Measurements from ENCODE around the gene NEURL4. TPM values are rescaled to one million over a fixed set of nuclear protein-coding genes. Genes with fewer than 3 reads are reported as not detected.
"Not testable (repeated sequence)": the region's sequence is repeated elsewhere in the genome, so short reads cannot be mapped to it uniquely, and the experiment has no call there.

NEURL4 gene
- total RNA-seq, 2 experiments from 2014 or later, result 22.5 to 29.1 TPM

DNA sequence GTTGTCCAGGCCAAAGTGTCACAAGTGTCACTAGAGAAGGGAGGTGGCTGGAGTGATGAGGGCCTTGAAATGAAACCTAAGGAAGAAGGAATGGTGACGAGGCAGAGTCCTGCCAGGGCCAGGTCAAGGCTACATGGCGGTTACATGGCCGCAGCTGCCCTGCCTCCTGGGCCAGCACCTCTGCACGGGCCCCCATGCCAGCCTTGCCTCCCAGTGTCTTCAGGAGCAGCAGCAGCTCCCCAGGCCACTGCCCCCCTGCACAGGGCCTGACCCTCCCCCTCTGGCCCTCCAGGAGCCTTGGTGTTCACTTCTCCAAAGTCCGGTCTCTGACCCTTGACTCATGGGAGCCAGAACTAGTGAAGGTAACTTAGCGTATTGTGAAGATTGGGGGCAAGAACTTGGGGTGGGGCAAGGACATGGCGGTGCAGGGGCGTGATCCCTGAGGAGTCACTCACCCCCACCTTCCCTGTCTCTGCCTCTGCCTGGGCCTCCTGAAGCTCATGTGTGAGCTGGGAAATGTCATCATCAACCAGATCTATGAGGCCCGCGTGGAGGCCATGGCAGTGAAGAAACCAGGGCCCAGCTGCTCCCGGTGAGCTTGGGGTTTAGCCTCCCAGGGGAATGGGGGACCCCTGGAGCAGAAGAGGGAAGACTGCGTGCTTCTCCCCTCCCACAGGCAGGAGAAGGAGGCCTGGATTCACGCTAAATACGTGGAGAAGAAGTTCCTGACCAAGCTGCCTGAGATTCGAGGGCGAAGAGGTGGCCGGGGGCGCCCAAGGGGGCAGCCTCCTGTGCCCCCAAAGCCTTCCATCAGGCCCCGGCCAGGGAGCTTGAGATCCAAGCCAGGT, 18.7 kb upstream of the NEURL4 start:
- CTCF ChIA-PET, result interaction anchor here (0.5 to 4.1 kb wide), 9 partner anchors 9 to 131 kb away, joined by 3 to 18 read pairs (median 3); partner anchors contain the start of genes ACAP1 and NEURL4
- Mint-ChIP-seq H3K4me3 (no peak overlapping the region), H3K9me3 (ENCODE audit: low read depth) (no peaks in the 10 kb centered on the region), H3K27ac (no peak overlapping the region), H3K27me3 (no peaks in the 10 kb centered on the region), H3K36me3 (ENCODE audit: low read depth) (peaks cover 53% of the 10 kb centered on the region), H3K4me1 (peaks cover 37% of the 10 kb centered on the region)
- intact Hi-C loops (cut with DNase I, micrococcal nuclease), result no loop called here
- POLR2A ChIA-PET, result interaction anchor here (0.7 kb wide), 1 partner anchor 27 kb away, joined by 3 read pairs; no protein-coding TSS in a partner anchor
- no peak for DNase-seq
- ATAC-seq, result no peak

DNA sequence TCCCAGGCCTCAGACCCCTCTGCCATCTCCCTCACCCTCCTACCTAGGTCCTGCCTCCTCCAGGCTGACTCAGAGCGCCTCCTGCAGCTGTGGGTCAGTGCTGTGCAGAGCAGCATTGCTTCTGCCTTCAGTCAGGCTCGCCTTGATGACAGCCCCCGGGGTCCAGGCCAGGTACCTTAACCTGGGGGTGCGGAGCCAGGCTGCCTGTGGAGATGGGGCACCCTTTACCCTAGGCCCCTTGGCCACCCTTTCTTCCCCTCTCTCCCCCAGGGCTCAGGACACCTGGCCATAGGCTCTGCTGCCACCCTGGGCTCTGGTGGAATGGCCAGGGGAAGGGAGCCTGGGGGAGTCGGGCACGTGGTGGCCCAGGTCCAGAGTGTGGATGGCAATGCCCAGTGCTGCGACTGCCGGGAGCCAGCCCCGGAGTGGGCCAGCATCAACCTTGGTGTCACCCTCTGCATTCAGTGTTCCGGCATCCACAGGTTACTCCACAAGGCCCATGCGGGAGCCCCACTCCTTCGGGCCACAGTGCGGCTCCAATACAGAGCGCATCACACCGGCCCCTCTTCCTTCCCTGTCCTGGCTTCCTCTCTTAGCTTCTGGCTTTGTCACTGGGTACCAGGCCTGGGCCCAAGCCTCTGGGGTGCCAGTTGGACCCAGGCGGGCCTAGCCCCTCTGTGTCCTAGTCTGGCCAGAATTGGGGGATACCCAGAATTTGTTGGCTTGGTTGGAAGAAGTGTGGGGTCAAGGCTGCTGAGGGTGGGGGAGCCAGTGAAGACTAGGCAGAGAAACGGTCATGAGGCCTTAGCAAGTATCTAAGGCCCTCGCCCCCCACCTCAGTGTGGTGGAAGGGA, 17.9 kb upstream of the NEURL4 start:
- ChIA-PET POLR2A (interaction anchor here (0.7 kb wide), 1 partner anchor 26 kb away, joined by 3 read pairs; no protein-coding TSS in a partner anchor), CTCF (interaction anchor here (0.5 to 4.1 kb wide), 6 partner anchors 10 to 90 kb away, joined by 3 to 15 read pairs (median 5); partner anchors contain the start of genes ACAP1 and NEURL4)
- no peak overlapping the region for H3K27ac Mint-ChIP-seq
- peaks cover 49% of the 10 kb centered on the region for H3K36me3 Mint-ChIP-seq (ENCODE audit: low read depth)
- H3K9me3 Mint-ChIP-seq (ENCODE audit: low read depth), result no peaks in the 10 kb centered on the region
- ATAC-seq (no peak), DNase-seq (no peak)
- intact Hi-C loops (cut with DNase I, micrococcal nuclease), result loop anchor here in 1 of 2 experiments (1.0 kb wide), 1 partner anchor 67 kb away; no protein-coding TSS in a partner anchor
- no peak overlapping the region for H3K4me3 Mint-ChIP-seq
- H3K27me3 Mint-ChIP-seq, result no peaks in the 10 kb centered on the region
- H3K4me1 Mint-ChIP-seq, result peaks cover 30% of the 10 kb centered on the region

DNA sequence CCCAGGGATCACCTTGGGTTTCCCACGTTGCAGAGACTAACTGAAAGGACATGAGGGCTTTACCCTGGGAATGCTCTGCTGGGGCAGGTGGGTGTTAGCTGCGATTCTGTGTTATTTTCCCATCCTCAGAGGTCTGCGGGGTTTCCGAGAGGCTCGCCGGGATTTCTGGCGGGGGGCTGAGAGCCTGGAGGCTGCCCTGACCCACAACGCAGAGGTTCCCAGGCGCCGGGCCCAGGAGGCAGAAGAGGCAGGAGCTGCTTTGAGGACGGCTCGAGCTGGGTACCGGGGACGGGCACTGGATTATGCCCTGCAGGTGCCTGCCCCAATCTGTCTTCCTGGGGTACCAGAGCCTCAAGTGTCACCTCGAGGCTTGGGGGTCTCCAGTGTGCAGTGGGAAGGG, 14.1 kb upstream of the NEURL4 start:
- POLR2A ChIA-PET, result no interaction called here
- H3K27ac Mint-ChIP-seq, result peak overlapping the region; percentile 55
- H3K27me3 Mint-ChIP-seq, result no peaks in the 10 kb centered on the region
- peaks cover 17% of the 10 kb centered on the region for H3K4me1 Mint-ChIP-seq
- peaks cover 43% of the 10 kb centered on the region for H3K36me3 Mint-ChIP-seq (ENCODE audit: low read depth)
- intact Hi-C loops (cut with DNase I, micrococcal nuclease), result no loop called here
- H3K4me3 Mint-ChIP-seq, result no peak overlapping the region
- ATAC-seq (no peak), DNase-seq (no peak)
- no peaks in the 10 kb centered on the region for H3K9me3 Mint-ChIP-seq (ENCODE audit: low read depth)
- CTCF ChIA-PET, result interaction anchor here (1.0 kb wide), 2 partner anchors 19 to 94 kb away, joined by 3 to 5 read pairs; no protein-coding TSS in a partner anchor

DNA sequence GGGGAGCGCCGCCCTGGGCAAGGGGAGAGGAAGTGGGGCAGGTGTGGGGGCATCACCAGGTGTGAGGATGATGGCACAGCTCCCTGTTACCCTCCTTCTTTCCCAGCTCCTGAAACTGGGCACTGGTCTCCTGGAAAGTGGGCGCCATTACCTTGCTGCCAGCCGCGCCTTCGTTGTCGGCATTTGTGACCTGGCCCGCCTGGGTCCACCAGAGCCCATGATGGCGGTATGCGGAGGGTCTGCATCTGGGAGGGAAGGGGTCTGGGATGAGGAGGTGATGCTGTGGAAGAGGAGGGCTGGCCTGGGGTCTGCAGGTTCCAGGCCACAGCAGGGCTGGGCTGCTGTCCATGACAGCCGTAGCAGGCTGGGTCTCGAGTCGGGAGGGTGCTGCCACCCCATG, 12.7 kb upstream of the NEURL4 start:
- Mint-ChIP-seq H3K4me1 (peaks cover 25% of the 10 kb centered on the region), H3K4me3 (no peak overlapping the region), H3K36me3 (ENCODE audit: low read depth) (peaks cover 49% of the 10 kb centered on the region), H3K27me3 (no peaks in the 10 kb centered on the region), H3K27ac (no peak overlapping the region), H3K9me3 (ENCODE audit: low read depth) (no peaks in the 10 kb centered on the region)
- ChIA-PET POLR2A (no interaction called here), CTCF (interaction anchor here (0.9 to 1.2 kb wide), 3 partner anchors 12 to 22 kb away, joined by 3 read pairs; no protein-coding TSS in a partner anchor)
- no peak for ATAC-seq
- DNase-seq, result no peak
- intact Hi-C loops (cut with DNase I, micrococcal nuclease), result no loop called here

DNA sequence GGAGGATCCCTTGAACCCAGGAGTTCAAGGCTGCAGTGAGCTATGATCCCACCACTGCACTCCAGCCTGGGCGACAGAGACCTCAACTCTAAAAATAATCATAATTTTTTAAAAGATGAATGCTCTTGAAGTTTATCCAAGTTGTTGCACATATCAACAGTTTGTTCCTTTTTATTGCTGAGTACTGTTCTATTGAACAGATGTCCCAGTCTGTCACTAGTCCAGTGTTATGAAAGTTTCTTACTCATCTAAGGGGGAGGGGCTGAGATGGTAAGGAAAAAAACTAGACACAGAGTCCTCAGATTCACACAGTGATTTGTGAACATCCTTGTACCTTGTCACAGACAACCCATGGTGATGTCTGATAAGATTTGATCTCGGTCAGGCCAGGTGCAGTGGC, 11.0 kb upstream of the NEURL4 start:
- intact Hi-C loops (cut with DNase I, micrococcal nuclease), result no loop called here
- H3K27me3 Mint-ChIP-seq, result no peaks in the 10 kb centered on the region
- H3K36me3 Mint-ChIP-seq (ENCODE audit: low read depth), result peaks cover 45% of the 10 kb centered on the region
- no peaks in the 10 kb centered on the region for H3K9me3 Mint-ChIP-seq (ENCODE audit: low read depth)
- ATAC-seq, result no peak
- ChIA-PET CTCF (interaction anchor here (0.5 kb wide), 1 partner anchor 84 kb away, joined by 3 read pairs; no protein-coding TSS in a partner anchor), POLR2A (no interaction called here)
- H3K4me3 Mint-ChIP-seq, result no peak overlapping the region
- H3K27ac Mint-ChIP-seq, result peak overlapping the region; percentile 42
- DNase-seq, result no peak
- H3K4me1 Mint-ChIP-seq, result peaks cover 36% of the 10 kb centered on the region

DNA sequence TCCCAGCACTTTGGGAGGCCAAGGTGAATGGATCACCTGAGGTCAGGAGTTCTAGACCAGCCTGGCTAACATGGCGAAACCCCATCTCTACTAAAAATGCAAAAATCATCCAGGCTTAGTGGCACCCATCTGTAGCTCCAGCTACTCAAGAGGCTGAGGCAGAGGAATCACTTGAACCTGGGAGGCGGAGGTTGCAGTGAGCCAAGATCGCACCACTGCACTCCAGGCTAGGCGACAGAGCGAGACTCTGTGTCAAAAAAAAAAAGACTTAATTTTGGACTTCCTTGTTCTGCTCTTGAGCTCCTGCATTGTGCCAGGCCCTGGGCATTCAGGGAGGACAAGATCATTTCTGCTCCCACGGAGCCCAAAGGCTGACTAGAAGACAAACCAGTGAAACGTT, 8.5 kb upstream of the NEURL4 start:
- ATAC-seq; H3K9me3 Mint-ChIP-seq (ENCODE audit: low read depth); H3K27me3 Mint-ChIP-seq; DNase-seq: not testable (repeated sequence)
- CTCF ChIA-PET, result interaction anchor here (0.6 to 2.7 kb wide), 7 partner anchors 9 to 223 kb away, joined by 3 to 18 read pairs (median 3); partner anchors contain the start of gene TNFSF12
- intact Hi-C loops (cut with DNase I, micrococcal nuclease), result loop anchor here (2.0 kb wide), 2 partner anchors 13 to 57 kb away; partner anchors contain the start of gene SLC2A4 (in 1 of the 2)
- Mint-ChIP-seq H3K4me1 (peaks cover 50% of the 10 kb centered on the region), H3K4me3 (peak overlapping the region; percentile 98), H3K27ac (peak overlapping the region; percentile 99), H3K36me3 (ENCODE audit: low read depth) (peaks cover 32% of the 10 kb centered on the region)
- POLR2A ChIA-PET, result interaction anchor here (0.6 to 1.9 kb wide), 2 partner anchors 24 to 227 kb away, joined by 6 to 7 read pairs; no protein-coding TSS in a partner anchor

DNA sequence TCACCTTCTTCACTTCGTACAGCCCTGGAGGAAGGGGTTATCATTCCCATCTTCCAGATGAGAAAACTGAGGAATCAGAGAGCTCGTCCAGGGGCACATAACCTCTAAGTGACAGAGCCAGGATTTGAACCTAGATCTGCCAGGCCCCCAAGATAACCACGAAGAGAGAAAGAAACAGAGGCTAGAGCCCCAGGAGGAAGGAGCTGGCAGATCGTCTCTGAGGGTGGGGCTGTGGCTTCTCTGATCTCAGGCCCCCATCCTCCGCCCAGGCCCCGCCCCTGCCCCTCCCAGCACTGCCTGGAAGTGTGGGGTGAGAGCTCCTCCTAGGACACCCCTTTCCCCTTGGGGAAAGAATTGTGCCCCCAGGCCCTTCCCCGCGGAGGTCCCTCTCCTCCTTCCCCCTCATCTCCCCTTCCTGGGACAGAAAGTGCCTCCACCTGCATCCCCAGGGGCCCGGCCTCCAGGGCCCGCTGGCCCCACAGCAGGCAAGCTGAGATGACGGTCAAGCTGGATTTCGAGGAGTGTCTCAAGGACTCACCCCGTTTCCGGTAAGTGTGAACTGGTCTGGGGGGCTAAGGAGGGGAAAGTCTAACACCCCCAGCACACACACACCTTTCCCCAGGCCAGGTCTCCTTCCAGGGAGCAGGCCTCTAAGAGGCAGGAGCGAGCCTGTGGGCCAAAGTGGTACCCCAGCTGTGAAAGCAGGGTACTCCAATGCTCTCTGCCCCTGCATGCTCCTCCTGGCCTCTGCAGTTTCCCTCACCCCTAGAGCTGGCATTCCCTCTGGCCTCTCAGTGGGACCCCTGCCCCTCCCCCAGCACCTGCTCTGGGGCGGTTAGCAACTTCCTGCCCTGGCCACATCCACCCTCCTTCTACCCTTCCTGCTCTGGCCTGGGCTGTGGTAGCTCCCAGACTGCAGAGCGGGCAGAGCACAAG, 7.4 kb upstream of the NEURL4 start, which contains the start of gene ACAP1:
Gene ACAP1 (plus strand): TSS at position 290 of the 936 bp plus-strand sequence. CDS start 206 bp downstream, at position 496.
- Mint-ChIP-seq H3K36me3 (ENCODE audit: low read depth) (peaks cover 27% of the 10 kb centered on the region), H3K27ac (peak within 1 kb of the TSS; percentile 99), H3K4me1 (peaks cover 58% of the 10 kb centered on the region), H3K4me3 (peak within 1 kb of the TSS; percentile 98), H3K27me3 (no peaks in the 10 kb centered on the region), H3K9me3 (ENCODE audit: low read depth) (no peaks in the 10 kb centered on the region)
- CTCF ChIA-PET, result interaction anchor here (0.6 to 2.7 kb wide), 17 partner anchors 9 to 352 kb away, joined by 3 to 18 read pairs (median 5); partner anchors contain the start of genes SLC2A4, TMEM95, TNFSF12 and WRAP53
- DNase-seq (peak; percentile 93), ATAC-seq (peak; percentile 95)
- intact Hi-C loops (cut with DNase I, micrococcal nuclease), result loop anchor here (2.0 kb wide), 2 partner anchors 14 to 56 kb away; partner anchors contain the start of gene SLC2A4 (in 1 of the 2)
- POLR2A ChIA-PET, result interaction anchor here (0.9 to 1.9 kb wide), 2 partner anchors 13 to 23 kb away, joined by 4 to 7 read pairs; no protein-coding TSS in a partner anchor

DNA sequence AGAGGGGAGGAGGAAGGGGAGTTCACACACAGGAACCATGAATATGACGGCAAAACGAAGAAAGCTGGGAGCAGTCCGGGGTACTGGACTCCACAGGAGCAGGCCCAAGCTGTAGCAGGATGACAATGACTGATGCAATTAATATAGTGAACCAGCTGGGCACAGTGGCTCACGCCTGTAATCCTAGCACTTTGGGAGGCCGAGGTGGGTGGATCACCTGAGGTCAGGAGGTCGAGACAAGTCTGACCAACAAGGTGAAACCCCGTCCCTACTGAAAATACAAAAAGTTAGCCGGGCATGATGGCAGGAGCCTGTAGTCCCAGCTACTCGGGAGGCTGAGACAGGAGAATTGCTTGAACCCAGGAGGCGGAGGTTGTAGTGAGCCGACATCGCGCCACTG, 6.6 kb upstream of the NEURL4 start:
- not testable (repeated sequence) for H3K27me3 Mint-ChIP-seq; ATAC-seq; DNase-seq; H3K9me3 Mint-ChIP-seq (ENCODE audit: low read depth)
- Mint-ChIP-seq H3K4me1 (peaks cover 61% of the 10 kb centered on the region), H3K36me3 (ENCODE audit: low read depth) (peaks cover 24% of the 10 kb centered on the region), H3K27ac (peak overlapping the region; percentile 99), H3K4me3 (peak overlapping the region; percentile 98)
- intact Hi-C loops (cut with DNase I, micrococcal nuclease), result loop anchor here (2.0 kb wide), 2 partner anchors 15 to 55 kb away; partner anchors contain the start of gene SLC2A4 (in 1 of the 2)
- ChIA-PET POLR2A (interaction anchor here (0.5 to 1.9 kb wide), 2 partner anchors 22 to 40 kb away, joined by 3 to 7 read pairs; no protein-coding TSS in a partner anchor), CTCF (interaction anchor here (0.6 to 2.7 kb wide), 15 partner anchors 9 to 290 kb away, joined by 3 to 18 read pairs (median 4); partner anchors contain the start of gene TMEM95)

DNA sequence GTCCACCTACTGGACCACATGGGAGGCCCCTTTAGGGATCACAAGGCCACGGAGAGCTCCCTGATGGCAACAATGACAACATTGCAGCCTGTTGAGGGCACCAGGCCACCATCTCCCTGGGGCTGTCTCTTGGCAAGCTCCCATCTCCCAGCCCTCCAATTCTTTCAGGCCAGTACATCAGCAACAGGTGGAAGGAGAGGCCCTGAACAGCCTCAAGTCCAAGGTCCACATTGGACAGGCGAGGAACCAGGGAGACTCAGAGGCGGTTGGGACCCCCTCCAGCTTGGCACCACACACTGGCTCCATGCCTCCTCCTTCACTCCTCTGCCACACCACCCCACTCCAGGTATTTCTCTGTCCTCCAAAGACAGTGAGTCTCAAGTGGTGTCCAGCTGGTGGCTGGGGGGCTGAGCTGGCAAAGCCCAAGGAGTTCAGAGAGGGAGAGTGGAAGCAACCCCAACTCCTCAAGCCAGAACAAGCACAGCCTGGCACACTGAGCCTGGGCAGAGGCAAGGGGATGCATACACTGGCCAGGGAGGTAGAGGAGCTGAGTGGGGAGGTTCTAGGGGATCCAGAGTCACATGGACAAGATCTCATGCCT, 5.9 kb upstream of the NEURL4 start:
- H3K27ac Mint-ChIP-seq, result peak overlapping the region; percentile 99
- H3K36me3 Mint-ChIP-seq (ENCODE audit: low read depth), result peaks cover 20% of the 10 kb centered on the region
- DNase-seq (no peak), ATAC-seq (no peak)
- CTCF ChIA-PET, result interaction anchor here (0.6 to 2.2 kb wide), 8 partner anchors 10 to 53 kb away, joined by 3 to 12 read pairs (median 5); no protein-coding TSS in a partner anchor
- POLR2A ChIA-PET, result interaction anchor here (0.5 kb wide), 1 partner anchor 39 kb away, joined by 3 read pairs; no protein-coding TSS in a partner anchor
- peak overlapping the region; percentile 98 for H3K4me3 Mint-ChIP-seq
- H3K9me3 Mint-ChIP-seq (ENCODE audit: low read depth), result no peaks in the 10 kb centered on the region
- intact Hi-C loops (cut with DNase I, micrococcal nuclease), result no loop called here
- no peaks in the 10 kb centered on the region for H3K27me3 Mint-ChIP-seq
- peaks cover 62% of the 10 kb centered on the region for H3K4me1 Mint-ChIP-seq
